GM19467 (cell line): ENCODE measurements around the gene GBP2.
"Not testable (repeated sequence)": the region's sequence is repeated elsewhere in the genome, so short reads cannot be mapped to it uniquely, and the experiment has no call there.

Source experiments
- ATAC-seq: cut with Tn5 transposase; IDR thresholded peaks from one replicate; pipeline ENCODE4 v1.9.1; 2021; ENCODE audit warnings: mild to moderate bottlenecking, moderate library complexity; ENCODE audit not compliant: unreplicated experiment

The GBP2 gene

GRCh38 chr1:89128003-89128458 lies 2.1 kb upstream of the GBP2 start:
- not testable (repeated sequence) for ATAC-seq

- not testable (repeated sequence) for ATAC-seq
These were observed 970 bp upstream of the GBP2 start for GRCh38 chr1:89126602-89127565.

GRCh38 chr1:89125240-89125912 lies 538 bp downstream of the GBP2 start:
- ATAC-seq = peak; percentile 26

DNA sequence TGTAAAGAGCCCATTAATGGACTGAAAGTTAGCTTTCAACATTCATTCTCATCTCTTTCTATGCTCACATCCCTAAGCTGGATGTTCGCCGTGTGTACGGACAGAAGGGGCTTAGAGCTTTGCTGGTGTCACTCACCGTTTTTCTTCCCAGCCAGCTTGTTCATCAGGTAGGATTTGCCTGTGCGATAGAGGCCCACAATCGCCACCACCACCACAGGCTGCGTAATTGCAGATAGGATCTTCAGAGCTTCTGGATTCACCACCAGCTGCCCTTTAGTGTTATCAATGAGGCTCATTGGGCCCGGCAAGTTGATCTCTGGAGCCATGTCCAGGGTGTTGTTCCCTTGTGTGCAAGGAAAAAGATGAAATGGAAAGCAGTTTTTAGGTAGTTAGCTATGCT lies 4.3 kb downstream of the GBP2 start:
- no peak for ATAC-seq

DNA sequence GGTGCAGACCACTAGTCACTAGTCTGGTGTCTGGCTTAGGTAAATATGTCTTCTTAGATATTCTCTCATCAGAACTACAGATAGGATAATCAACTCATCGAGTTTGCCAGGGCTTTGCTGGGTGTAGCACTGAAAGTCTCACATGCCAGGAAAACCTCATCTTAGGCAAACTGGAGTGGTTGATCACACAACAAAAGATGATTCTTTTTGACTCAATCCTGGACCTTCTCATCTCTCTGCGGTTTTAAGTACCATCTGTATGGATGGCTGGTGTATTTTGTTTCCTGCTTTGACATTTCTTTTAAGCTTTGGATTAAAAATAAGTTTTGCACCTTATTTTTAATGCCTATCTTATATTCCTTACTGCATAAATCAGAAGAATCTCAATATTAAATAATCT lies 11.3 kb downstream of the GBP2 start:
- no peak for ATAC-seq

DNA sequence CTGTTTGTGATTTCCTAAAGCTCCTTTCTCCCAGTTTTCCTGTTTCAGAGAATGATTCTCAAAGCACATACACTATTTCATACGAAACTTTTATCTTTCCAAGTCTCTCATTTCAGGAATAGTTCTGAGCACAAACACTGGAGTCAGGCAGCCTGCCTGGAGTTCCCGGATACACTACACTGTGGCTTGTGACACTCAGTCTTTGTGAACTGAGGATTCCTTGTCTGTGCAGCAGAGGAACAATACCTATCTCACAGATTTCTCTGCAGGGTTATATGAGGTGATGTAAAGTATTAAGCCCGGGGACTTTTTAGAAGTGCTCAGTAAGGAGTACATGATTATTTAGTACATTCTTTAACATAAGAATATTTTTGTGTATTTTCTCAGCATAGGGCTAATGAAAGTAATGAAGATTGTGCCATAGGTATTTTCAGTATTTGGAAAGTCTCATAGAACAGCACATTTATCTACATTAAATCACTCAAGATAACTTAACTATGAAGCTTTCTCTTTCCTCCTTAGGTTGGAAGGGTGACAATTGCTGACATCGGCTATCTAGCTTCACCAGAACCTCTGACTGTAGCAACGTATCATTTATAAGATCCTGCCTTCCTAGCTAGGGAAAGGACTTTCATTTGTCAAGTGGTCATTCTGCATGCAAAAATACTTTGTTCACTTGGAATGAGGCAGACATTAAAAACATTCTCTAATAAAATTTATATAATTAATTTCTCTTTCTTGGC lies 12.9 kb downstream of the GBP2 start:
- ATAC-seq = no peak

DNA sequence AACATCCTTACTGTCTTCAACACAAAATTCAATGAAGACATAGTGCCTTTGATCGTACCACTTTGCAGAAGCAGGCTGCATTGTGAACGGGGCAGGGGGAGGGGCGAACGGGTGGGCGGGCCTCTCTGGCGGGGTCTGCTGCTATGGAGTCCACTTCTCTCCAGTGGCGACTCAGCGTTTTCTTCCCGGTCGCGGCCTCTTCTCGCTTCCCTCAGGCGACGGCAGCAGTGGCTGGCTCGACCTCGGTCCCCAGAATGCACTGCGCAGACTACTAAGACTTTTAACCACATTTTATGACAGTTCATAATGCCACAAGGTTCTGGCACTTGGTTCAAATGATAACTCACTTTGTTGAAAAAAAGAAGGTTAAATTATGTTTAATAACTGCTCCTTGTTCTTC lies 21.2 kb downstream of the GBP2 start:
- no peak for ATAC-seq

DNA sequence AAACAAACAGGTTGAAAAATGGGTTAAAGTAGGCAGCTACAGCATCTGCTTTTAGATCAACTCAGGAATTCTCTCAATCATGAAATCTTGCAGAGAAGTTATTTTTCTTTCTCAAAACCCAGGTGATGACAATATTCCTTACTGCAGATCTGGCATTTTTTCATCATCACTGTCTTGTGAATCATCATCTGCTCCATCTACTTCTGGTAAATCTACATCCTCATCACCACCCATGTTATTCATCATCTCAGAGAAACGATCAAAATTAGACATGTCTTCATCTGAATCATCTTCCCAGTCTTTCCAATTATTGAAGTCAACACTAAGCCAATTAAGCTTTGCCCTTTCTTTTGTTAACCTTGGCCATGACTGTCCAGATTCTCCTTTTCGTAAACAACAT lies 21.8 kb downstream of the GBP2 start:
- ATAC-seq = no peak

- no peak for ATAC-seq
These were observed 23.9 kb downstream of the GBP2 start for GRCh38 chr1:89102021-89102420.

GRCh38 chr1:89100412-89100811 lies 25.5 kb downstream of the GBP2 start:
- ATAC-seq = no peak

DNA sequence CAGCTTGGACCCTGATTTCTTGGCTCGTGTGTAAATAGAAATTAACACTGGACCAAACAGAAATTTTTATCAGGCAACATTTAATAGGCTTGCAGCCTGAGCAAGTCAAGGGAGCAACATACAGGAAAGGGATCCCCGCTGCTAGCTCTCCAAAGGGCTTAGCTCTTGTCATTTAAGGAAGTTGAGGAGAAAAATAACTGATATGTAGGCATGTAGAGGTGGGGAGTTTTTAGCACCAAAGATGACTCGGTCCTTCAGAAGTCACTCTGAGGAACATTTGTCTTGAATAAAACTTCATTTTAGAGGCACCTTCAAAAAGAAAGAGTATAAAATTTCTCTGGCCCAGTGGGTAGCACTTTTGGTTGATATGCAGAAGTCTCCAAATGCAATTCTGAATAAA lies 27.1 kb downstream of the GBP2 start:
- ATAC-seq = no peak

- no peak for ATAC-seq
These were observed 30.2 kb downstream of the GBP2 start for GRCh38 chr1:89095737-89096136.

DNA sequence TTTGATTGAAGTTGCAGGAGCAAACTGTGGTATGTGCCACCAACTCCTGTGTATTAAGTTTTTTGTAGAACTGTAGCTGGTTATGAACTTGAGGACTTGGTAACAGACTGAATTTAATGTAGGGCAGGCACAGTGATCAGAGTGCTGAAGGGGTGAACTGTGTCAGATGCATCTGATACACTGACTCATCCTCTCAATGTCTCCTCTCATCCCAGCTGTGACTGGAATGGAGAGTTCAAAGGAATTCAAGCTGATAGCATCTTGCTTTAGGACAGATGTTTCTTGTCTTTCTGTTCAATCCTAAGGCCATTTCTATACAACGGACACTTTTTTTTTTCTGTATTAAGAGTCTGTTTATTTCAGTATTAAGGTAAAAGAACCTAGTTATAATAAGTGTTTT lies 36.0 kb downstream of the GBP2 start:
- ATAC-seq = no peak

GRCh38 chr1:89088572-89088971 lies 37.3 kb downstream of the GBP2 start:
- ATAC-seq = no peak

DNA sequence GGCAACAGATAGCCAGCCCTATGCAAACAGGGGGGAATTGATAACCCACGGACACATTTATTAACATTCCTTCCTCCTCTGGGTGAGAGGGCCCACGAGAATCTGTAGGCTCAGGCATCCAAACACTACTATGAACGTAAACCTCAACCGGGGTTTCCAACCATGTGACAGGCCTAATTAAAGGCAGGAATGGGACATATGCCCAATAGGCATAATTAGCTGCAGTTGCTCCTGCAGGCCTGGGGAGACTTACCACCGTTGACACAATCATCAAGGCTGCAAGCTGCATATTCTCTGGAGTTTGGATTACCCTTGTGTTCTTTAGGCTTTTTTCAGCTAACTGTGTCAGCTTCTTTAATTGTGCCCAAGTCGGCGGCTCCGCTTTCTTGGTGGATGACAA lies 38.7 kb downstream of the GBP2 start:
- ATAC-seq = no peak

- no peak for ATAC-seq
These were observed 40.1 kb downstream of the GBP2 start for GRCh38 chr1:89085781-89086180.

DNA sequence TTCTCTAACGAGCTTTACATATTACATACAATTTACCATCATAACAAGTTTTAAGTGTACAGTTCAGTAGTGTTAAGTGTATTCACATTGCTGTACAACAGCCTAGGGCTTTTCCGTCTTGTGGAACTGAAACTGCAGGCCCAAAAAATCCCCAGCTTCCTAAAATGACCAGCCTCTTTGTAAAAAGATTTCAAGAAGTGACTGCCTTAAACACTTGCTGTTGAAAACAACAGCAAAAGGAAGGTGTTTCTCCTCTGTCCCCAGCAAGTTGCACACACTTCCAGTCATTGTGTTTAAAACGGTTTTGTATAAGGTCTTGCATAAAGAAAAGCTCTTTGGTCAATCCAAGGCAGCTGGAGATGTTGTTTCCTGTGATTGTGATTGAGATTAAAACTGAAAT lies 44.9 kb downstream of the GBP2 start:
- ATAC-seq = no peak

DNA sequence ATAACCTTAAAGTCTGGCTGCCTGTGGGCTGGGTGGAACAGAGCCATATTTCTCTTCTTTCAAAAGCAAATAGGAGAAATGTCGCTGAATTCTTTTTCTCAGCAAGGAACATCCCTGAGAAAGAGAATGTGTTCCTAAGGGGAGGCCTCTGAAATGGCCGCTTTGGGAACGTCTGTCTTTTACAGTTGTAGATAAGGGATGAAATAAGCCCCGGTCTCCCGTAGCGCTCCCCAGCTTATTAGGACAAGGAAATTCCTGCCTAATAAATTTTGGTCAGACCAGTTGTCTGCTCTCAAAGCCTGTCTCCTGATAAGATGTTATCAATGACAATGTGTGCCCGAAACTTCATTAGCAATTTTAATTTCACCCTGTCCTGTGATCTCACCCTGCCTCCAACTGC lies 45.8 kb downstream of the GBP2 start:
- ATAC-seq = not testable (repeated sequence)

- ATAC-seq = not testable (repeated sequence)
These were observed 53.3 kb downstream of the GBP2 start for GRCh38 chr1:89072466-89073065.

DNA sequence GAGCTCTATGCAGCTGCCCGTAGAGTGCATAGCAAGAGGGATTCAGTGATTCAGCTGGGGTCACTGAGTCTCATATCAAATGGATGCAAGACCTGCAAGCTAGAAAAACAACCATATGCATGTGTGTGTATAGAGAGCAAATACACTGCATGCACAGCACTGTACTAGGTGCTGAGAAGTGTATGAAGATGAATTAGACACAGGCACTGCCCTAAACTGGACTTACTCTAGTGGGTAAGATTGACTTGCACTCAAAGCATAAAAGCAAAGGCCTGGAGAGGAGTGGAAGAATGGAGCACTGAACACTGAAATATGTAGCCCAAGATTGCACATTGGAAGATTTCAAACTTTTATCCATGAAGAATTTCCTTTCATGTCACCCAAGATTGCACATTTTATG lies 55.4 kb downstream of the GBP2 start:
- no peak for ATAC-seq

DNA sequence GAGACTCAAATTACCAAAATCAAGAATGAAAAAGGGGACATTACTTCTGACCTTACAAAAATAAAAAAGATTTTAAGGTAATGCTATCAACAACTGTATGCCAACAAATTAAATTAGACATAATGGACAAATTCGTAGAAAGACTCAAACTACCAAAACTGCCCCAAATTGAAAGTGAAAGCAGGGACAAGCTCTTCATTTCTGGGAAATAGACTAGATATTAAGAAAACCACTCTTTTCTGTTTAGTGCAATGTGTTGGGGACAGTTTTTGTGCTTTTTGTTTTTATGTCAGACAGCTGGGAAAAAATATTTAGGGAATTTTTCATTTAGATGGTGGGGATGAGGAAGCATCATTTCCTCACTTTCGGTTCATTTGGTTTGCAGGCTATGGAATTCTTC lies 56.0 kb downstream of the GBP2 start:
- ATAC-seq = no peak
